K562 (cell line): ENCODE measurements around the gene NDST4. TPM values are rescaled to one million over a fixed set of nuclear protein-coding genes. Genes with fewer than 3 reads are reported as not detected.

ENCODE experiments used
- ATAC-seq: fragments of 200-7000 bp; cut with Tn5 transposase; 3 replicates; pipeline ENCODE4 v1.9.1; 2020; ENCODE audit warnings: moderate library complexity
- BruUV-seq: library from RNA; stranded (reverse); fragments of 400-500 nt; replicated peaks from 2 replicates; lab custom pipeline; 2021; lab: Mats Ljungman, UMichigan
- CTCF ChIA-PET: fragments of 300-600 bp; formaldehyde crosslinking; extraction: SDS; loops from one replicate; lab custom pipeline; 2021; ENCODE audit warnings: low intra/inter-chr PET ratio; lab: Yijun Ruan, JAX
- POLR2A ChIA-PET: fragments of 300-600, 350-650 bp; sonication (Branson Sonifier 250); formaldehyde crosslinking; extraction: SDS; loops from one replicate; lab custom pipeline; 2021; ENCODE audit warnings: antibody characterized with exemption, inconsistent platforms; lab: Yijun Ruan, JAX
- DNase-seq, 4 experiments: peaks; one replicate each; pipeline versions ENCODE4 v3.0.0 to v3.0.0-alpha.2; 2011 to 2018; ENCODE audit warnings: low spot score in 3 of 4, mixed read lengths in 3 of 4; ENCODE audit errors: extremely low read depth in 1 of 4
- FAIRE-seq: peaks from 2 replicates; lab custom pipeline; 2011; peaks lifted over from hg19 to GRCh38; lab: Jason Lieb, UNC
- H2AFZ ChIP-seq: 2 replicates; pipeline ENCODE4 v1.6.0; 2011; ENCODE audit warnings: low read depth, low read length, control low read depth, inconsistent platforms
- H3K27ac ChIP-seq: fragments of 200-600 bp; 3 replicates; pipeline ENCODE4 v1.8.0; 2011; ENCODE audit warnings: low read depth, mild to moderate bottlenecking, control low read depth, inconsistent platforms, low read length, moderate library complexity, mixed read lengths; ENCODE audit errors: extremely low read depth
- H3K27me3 ChIP-seq, 2 experiments: fragments of 300-600 bp in 1 of 2; 2 replicates in 1 of 2; 3 replicates in 1 of 2; pipeline versions ENCODE4 v1.6.0 to v1.8.0; 2011; ENCODE audit warnings: inconsistent platforms in 2 of 2, low read length in 2 of 2, mild to moderate bottlenecking in 1 of 2, mixed read lengths in 1 of 2, moderate library complexity in 1 of 2; ENCODE audit not compliant: control insufficient read depth in 2 of 2, insufficient read depth in 2 of 2
- H3K36me3 ChIP-seq: fragments of 300-600 bp; 3 replicates; pipeline ENCODE4 v1.8.0; 2011; ENCODE audit warnings: mild to moderate bottlenecking, low read length, inconsistent platforms; ENCODE audit not compliant: control insufficient read depth, insufficient read depth
- H3K4me1 ChIP-seq, 2 experiments: fragments of 200-600 bp in 1 of 2; replicated peaks in 1 of 2; 2 replicates in 1 of 2; 3 replicates in 1 of 2; pipeline versions ENCODE4 v1.5.1 to v1.8.0; 2011; ENCODE audit warnings: inconsistent platforms in 2 of 2, low read length in 2 of 2, mild to moderate bottlenecking in 1 of 2, mixed read lengths in 1 of 2, moderate library complexity in 1 of 2; ENCODE audit not compliant: control insufficient read depth in 2 of 2, insufficient read depth in 2 of 2
- H3K4me2 ChIP-seq: 2 replicates; pipeline ENCODE4 v1.6.1; 2011; ENCODE audit warnings: low read length, control low read depth, inconsistent platforms, mixed read lengths; ENCODE audit not compliant: insufficient read depth
- H3K4me3 ChIP-seq: fragments of 200-600 bp; sonication (generic), shearing (Covaris generic); 2 replicates; pipeline ENCODE4 v1.5.1; 2016; ENCODE audit warnings: control low read depth, inconsistent platforms
- H3K79me2 ChIP-seq: fragments of 200-600 bp; 3 replicates; pipeline ENCODE4 v1.8.0; 2011; ENCODE audit warnings: low read length, inconsistent platforms; ENCODE audit not compliant: control insufficient read depth, insufficient read depth
- H3K9ac ChIP-seq, 2 experiments: 2 replicates each; pipeline versions ENCODE4 v1.6.0 to v1.6.1; 2011; ENCODE audit warnings: low read depth in 2 of 2, low read length in 2 of 2, control low read depth in 1 of 2, inconsistent platforms in 1 of 2, mild to moderate bottlenecking in 1 of 2, mixed read lengths in 1 of 2; ENCODE audit not compliant: insufficient read depth in 1 of 2
- H3K9me1 ChIP-seq: one replicate; pipeline ENCODE4 v1.6.0; 2011; ENCODE audit warnings: inconsistent platforms, mild to moderate bottlenecking, low read length, moderate library complexity; ENCODE audit not compliant: control insufficient read depth, insufficient read depth
- H3K9me3 ChIP-seq: replicated peaks from 2 replicates; pipeline ENCODE4 v1.5.1; 2011; ENCODE audit warnings: low read depth, low read length, inconsistent platforms; ENCODE audit not compliant: control insufficient read depth, insufficient read depth
- H4K20me1 ChIP-seq: replicated peaks from 2 replicates; pipeline ENCODE4 v1.6.1; 2011; ENCODE audit warnings: low read length, inconsistent platforms, mixed read lengths; ENCODE audit not compliant: control insufficient read depth, insufficient read depth
- CBX2 ChIP-seq: fragments of 200-600 bp; sonication (generic); IDR thresholded peaks from one replicate; pipeline ENCODE4 v1.6.1; 2012; ENCODE audit warnings: mild to moderate bottlenecking, low read length, inconsistent platforms; ENCODE audit not compliant: insufficient read depth, poor library complexity, severe bottlenecking
- NFXL1 ChIP-seq: fragments of 450-650 bp; formaldehyde crosslinking; IDR thresholded peaks from 2 replicates; pipeline ENCODE4 v1.4.0; 2021; ENCODE audit warnings: mild to moderate bottlenecking
- SAFB2 ChIP-seq: fragments of 200-400 bp; formaldehyde crosslinking; IDR thresholded peaks from 2 replicates; pipeline ENCODE4 v1.6.1; 2018; ENCODE audit warnings: borderline replicate concordance, low read length, low read depth, moderate library complexity; ENCODE audit not compliant: severe bottlenecking
- SMAD2 ChIP-seq: fragments of 150-350 bp; IDR thresholded peaks from 2 replicates; pipeline ENCODE4 v1.6.1; 2014; ENCODE audit warnings: low read depth, mild to moderate bottlenecking, low read length
- SUPT5H ChIP-seq: fragments of 450-650 bp; IDR thresholded peaks from 2 replicates; pipeline ENCODE4 v1.6.1; 2016
- TEAD1 ChIP-seq, 2 experiments: fragments of 450-650 bp in 1 of 2; sonication (generic) in 1 of 2; formaldehyde crosslinking; IDR thresholded peaks; 2 replicates each; pipeline versions ENCODE4 v1.4.0 to v1.8.0; 2020 to 2022; ENCODE audit warnings: mild to moderate bottlenecking in 2 of 2, missing genetic modification reagents in 1 of 2
- ZEB2 ChIP-seq: fragments of 450-650 bp; IDR thresholded peaks from 2 replicates; pipeline ENCODE4 v1.6.1; 2016
- ZFP1 ChIP-seq: fragments of 450-650 bp; formaldehyde crosslinking; IDR thresholded peaks from 2 replicates; pipeline ENCODE4 v1.4.0; 2020; ENCODE audit warnings: mild to moderate bottlenecking, mixed read lengths
- ZNF124 ChIP-seq: sonication (generic); formaldehyde crosslinking; IDR thresholded peaks from 2 replicates; pipeline ENCODE4 v1.8.1; 2022; ENCODE audit warnings: missing genetic modification reagents
- ZNF143 ChIP-seq: sonication (generic); formaldehyde crosslinking; IDR thresholded peaks from 2 replicates; pipeline ENCODE4 v1.9.0; 2022; ENCODE audit warnings: mild to moderate bottlenecking, missing genetic modification reagents
- ZNF174 ChIP-seq: fragments of 250-450 bp; sonication (Bioruptor Pico); IDR thresholded peaks from 2 replicates; pipeline ENCODE4 v1.4.0; 2020; ENCODE audit warnings: mild to moderate bottlenecking
- WGBS: fragments of 100-300 bp; shearing (Covaris generic); methylation state at CpG from one replicate; pipeline ENCODE4 v1.1.6; 2016; ENCODE audit warnings: low coverage, mixed read lengths; ENCODE audit not compliant: insufficient coverage; ENCODE audit errors: missing lambda C conversion rate; 5-methylcytosine and 5-hydroxymethylcytosine counted together
- in situ Hi-C: fragments of 300-500 bp; cut with MboI; formaldehyde crosslinking; loops from 4 replicates; pipeline ENCODE4 v1.15.0; 2018; ENCODE audit warnings: inconsistent platforms, mixed read lengths
- intact Hi-C: fragments of 100-400 bp; cut with micrococcal nuclease; formaldehyde crosslinking; loops from 2 replicates; pipeline ENCODE4 v1.14.2; 2022
- polyA plus RNA-seq, 8 experiments: library from polyadenylated mRNA; depleted of rRNA in 4 of 8; stranded (reverse) in 5 of 8; unstranded in 3 of 8; fragments of >200 nt; fragmentation: Nextera tagmentation in 2 of 8; fragmentation: Illumina TruSeq in 1 of 8; extraction: Ambion mirVana in 2 of 8; extraction: Trizol in 1 of 8; gene quantifications; 2 replicates each; pipeline versions ENCODE4 v1.2.1 to v1.2.3, GENCODE V29; 2011 to 2014; ENCODE audit warnings: inconsistent platforms in 1 of 8, missing spikeins in 1 of 8
- total RNA-seq, 7 experiments: library from RNA; depleted of rRNA in 6 of 7; stranded (reverse); fragments of >200 nt in 6 of 7; fragmentation: Illumina TruSeq in 2 of 7; extraction: Trizol in 2 of 7; gene quantifications; 2 replicates each; pipeline versions ENCODE4 v1.2.1 to v1.2.3, GENCODE V29; 2011 to 2021; ENCODE audit warnings: low replicate concordance in 1 of 7
- TF ChIP-seq, protein P1 (sequence below): fragments of 150-350 bp; IDR thresholded peaks from 2 replicates; pipeline ENCODE4 v1.6.1; 2014; ENCODE audit warnings: low read depth, mild to moderate bottlenecking, low read length, borderline replicate concordance
- TF ChIP-seq, protein P2 (sequence below), 2 experiments: fragments of 450-650 bp in 1 of 2; sonication (generic) in 1 of 2; formaldehyde crosslinking in 1 of 2; IDR thresholded peaks in 1 of 2; conservative IDR thresholded peaks in 1 of 2; 2 replicates each; pipeline versions ENCODE4 v1.6.1 to v1.8.1; 2016 to 2023; ENCODE audit warnings: mild to moderate bottlenecking in 2 of 2, moderate library complexity in 2 of 2, inconsistent platforms in 1 of 2, missing genetic modification reagents in 1 of 2

Gene NDST4
- total and polyA plus RNA-seq, 9 of the 15 experiments (the other 6 are each of a cell fraction or from before 2014, with no cell fraction given): not detected

- Histone ChIP-seq H3K4me1 (no peaks in the 10 kb centered on the region), H2AFZ (no peak overlapping the region), H3K9me3 (no peaks in the 10 kb centered on the region), H3K36me3 (no peaks in the 10 kb centered on the region), H3K4me2 (no peak overlapping the region), H3K4me3 (no peak overlapping the region), H3K27me3 (no peaks in the 10 kb centered on the region), H3K9ac (no peak overlapping the region), H3K79me2 (no peaks in the 10 kb centered on the region), H3K9me1 (no peaks in the 10 kb centered on the region), H3K27ac (no peak overlapping the region), H4K20me1 (no peaks in the 10 kb centered on the region)
- in situ Hi-C loops: no loop called here
- DNase-seq (no peak), ATAC-seq (no peak), FAIRE-seq (no peak)
- ChIA-PET POLR2A (no interaction called here), CTCF (no interaction called here)
- 2% methylated on average over 8 of the region's 8 CpGs for WGBS
- TF ChIP-seq ZEB2 (no peak), SUPT5H (no peak), SMAD2 (no peak), ZFP1 (CRISPR knock-in tag) (no peak)
- BruUV-seq: no TSS peak
- intact Hi-C loops: loop anchor here (5.0 kb wide), 1 partner anchor 1415 kb away; no protein-coding TSS in a partner anchor
Observed at GRCh38 chr4:114807357-114807756, 306.1 kb downstream of the NDST4 start.

DNA sequence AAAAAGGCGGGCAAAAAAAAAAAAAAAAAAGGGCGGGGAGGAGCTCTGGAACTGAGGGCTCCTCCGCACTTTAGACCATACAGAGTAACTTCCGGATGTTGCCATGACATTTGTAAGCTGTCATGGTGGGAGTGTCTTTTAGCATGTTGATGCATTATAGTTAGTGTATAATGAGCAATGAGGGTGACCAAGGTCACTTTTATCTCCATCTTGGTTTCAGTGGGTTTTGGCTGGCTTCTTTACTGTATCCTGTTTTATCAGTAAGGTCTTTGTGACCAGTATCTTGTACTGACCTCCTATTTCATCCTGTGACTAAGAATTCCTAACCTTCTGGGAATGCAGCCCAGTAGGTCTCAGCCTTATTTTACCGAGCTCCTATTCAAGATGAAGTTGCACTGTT, 321.4 kb downstream of the NDST4 start:
- Histone ChIP-seq H2AFZ (no peak overlapping the region), H3K4me2 (no peak overlapping the region), H3K27me3 (no peaks in the 10 kb centered on the region), H3K4me3 (no peak overlapping the region), H3K27ac (no peak overlapping the region), H3K9me1 (no peaks in the 10 kb centered on the region), H3K36me3 (no peaks in the 10 kb centered on the region), H4K20me1 (no peaks in the 10 kb centered on the region), H3K4me1 (no peaks in the 10 kb centered on the region), H3K9ac (no peak overlapping the region), H3K9me3 (no peaks in the 10 kb centered on the region; the same call in 1 of the 2 replicates), H3K79me2 (no peaks in the 10 kb centered on the region)
- ChIA-PET CTCF (no interaction called here), POLR2A (no interaction called here)
- no TSS peak for BruUV-seq
- no peak for ATAC-seq
- in situ Hi-C loops (no loop called here), intact Hi-C loops (no loop called here)
- WGBS: 0% methylated on average over 2 of the region's 5 CpGs
- DNase-seq: no peak
- FAIRE-seq: no peak
- TF ChIP-seq CBX2 (no peak), SAFB2 (no peak), TEAD1 (CRISPR knock-in tag; IDR thresholded peaks at IDR 0.05) (no peak), ZNF143 (CRISPR knock-in tag) (no peak), ZNF124 (CRISPR knock-in tag) (no peak), NFXL1 (CRISPR knock-in tag) (no peak), ZNF174 (CRISPR knock-in tag) (no peak)
- TF ChIP-seq, protein P1, sequence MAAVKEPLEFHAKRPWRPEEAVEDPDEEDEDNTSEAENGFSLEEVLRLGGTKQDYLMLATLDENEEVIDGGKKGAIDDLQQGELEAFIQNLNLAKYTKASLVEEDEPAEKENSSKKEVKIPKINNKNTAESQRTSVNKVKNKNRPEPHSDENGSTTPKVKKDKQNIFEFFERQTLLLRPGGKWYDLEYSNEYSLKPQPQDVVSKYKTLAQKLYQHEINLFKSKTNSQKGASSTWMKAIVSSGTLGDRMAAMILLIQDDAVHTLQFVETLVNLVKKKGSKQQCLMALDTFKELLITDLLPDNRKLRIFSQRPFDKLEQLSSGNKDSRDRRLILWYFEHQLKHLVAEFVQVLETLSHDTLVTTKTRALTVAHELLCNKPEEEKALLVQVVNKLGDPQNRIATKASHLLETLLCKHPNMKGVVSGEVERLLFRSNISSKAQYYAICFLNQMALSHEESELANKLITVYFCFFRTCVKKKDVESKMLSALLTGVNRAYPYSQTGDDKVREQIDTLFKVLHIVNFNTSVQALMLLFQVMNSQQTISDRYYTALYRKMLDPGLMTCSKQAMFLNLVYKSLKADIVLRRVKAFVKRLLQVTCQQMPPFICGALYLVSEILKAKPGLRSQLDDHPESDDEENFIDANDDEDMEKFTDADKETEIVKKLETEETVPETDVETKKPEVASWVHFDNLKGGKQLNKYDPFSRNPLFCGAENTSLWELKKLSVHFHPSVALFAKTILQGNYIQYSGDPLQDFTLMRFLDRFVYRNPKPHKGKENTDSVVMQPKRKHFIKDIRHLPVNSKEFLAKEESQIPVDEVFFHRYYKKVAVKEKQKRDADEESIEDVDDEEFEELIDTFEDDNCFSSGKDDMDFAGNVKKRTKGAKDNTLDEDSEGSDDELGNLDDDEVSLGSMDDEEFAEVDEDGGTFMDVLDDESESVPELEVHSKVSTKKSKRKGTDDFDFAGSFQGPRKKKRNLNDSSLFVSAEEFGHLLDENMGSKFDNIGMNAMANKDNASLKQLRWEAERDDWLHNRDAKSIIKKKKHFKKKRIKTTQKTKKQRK: no peak
- TF ChIP-seq, protein P2, sequence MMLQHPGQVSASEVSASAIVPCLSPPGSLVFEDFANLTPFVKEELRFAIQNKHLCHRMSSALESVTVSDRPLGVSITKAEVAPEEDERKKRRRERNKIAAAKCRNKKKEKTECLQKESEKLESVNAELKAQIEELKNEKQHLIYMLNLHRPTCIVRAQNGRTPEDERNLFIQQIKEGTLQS (IDR thresholded peaks at IDR 0.05): no peak
- TF ChIP-seq, protein P2 (CRISPR knock-in tag; conservative IDR thresholded peaks at IDR 0.05): no peak
